GM23338 (cell line): Measurements from ENCODE around the gene SPOCK2. TPM values are rescaled to one million over a fixed set of nuclear protein-coding genes. Genes with fewer than 3 reads are reported as not detected.

Experiments used
- ATAC-seq: fragments of 200-7000 bp; cut with Tn5 transposase; 3 replicates; pipeline ENCODE4 v1.9.1; 2020
- DNase-seq: peaks from one replicate; pipeline ENCODE4 v3.0.0-alpha.2; 2015; ENCODE audit warnings: low spot score
- H2AFZ ChIP-seq: fragments of 200-600 bp; sonication (generic); 2 replicates; pipeline ENCODE4 v1.8.0; 2016; ENCODE audit warnings: antibody characterized with exemption, mild to moderate bottlenecking, moderate library complexity
- H3F3A ChIP-seq: fragments of 200-600 bp; sonication (generic); replicated peaks from 2 replicates; pipeline ENCODE4 v1.8.0; 2017; ENCODE audit warnings: antibody characterized with exemption, mixed run types, low read depth
- H3K27ac ChIP-seq: fragments of 200-600 bp; sonication (generic); 2 replicates; pipeline ENCODE4 v1.6.1; 2016; ENCODE audit warnings: low read depth
- H3K27me3 ChIP-seq: fragments of 200-600 bp; sonication (generic); 2 replicates; pipeline ENCODE4 v1.8.0; 2016; ENCODE audit warnings: mild to moderate bottlenecking, mixed run types, moderate library complexity; ENCODE audit not compliant: insufficient read depth
- H3K36me3 ChIP-seq: fragments of 200-600 bp; sonication (generic); 2 replicates; pipeline ENCODE4 v1.8.0; 2016; ENCODE audit warnings: mild to moderate bottlenecking; ENCODE audit not compliant: insufficient read depth
- H3K4me1 ChIP-seq: fragments of 200-600 bp; sonication (generic); 2 replicates; pipeline ENCODE4 v1.8.0; 2016; ENCODE audit warnings: mild to moderate bottlenecking, moderate library complexity; ENCODE audit not compliant: insufficient read depth
- H3K4me2 ChIP-seq: fragments of 200-600 bp; sonication (generic); 2 replicates; pipeline ENCODE4 v1.7.1; 2017; ENCODE audit warnings: mixed run types
- H3K4me3 ChIP-seq: fragments of 200-600 bp; sonication (generic); 2 replicates; pipeline ENCODE4 v1.6.1; 2016; ENCODE audit warnings: mixed run types
- H3K79me2 ChIP-seq: fragments of 200-600 bp; sonication (generic); replicated peaks from 2 replicates; pipeline ENCODE4 v1.8.0; 2017; ENCODE audit warnings: mild to moderate bottlenecking; ENCODE audit not compliant: insufficient read depth
- H3K9me2 ChIP-seq: fragments of 200-600 bp; sonication (generic); 2 replicates; pipeline ENCODE4 v1.8.0; 2017; ENCODE audit not compliant: insufficient read depth
- H4K20me1 ChIP-seq: fragments of 200-600 bp; sonication (generic); replicated peaks from 2 replicates; pipeline ENCODE4 v1.8.0; 2017; ENCODE audit warnings: mild to moderate bottlenecking; ENCODE audit not compliant: insufficient read depth
- H3K27ac Mint-ChIP-seq: 2 replicates; pipeline ENCODE4 v1.8.0; 2020; ENCODE audit warnings: inconsistent platforms, mild to moderate bottlenecking, moderate library complexity, mixed read lengths
- H3K27me3 Mint-ChIP-seq: 3 replicates; pipeline ENCODE4 v1.8.0; 2022; ENCODE audit warnings: low read depth, mild to moderate bottlenecking, moderate library complexity, mixed read lengths, inconsistent platforms; ENCODE audit not compliant: insufficient read depth, poor library complexity
- H3K36me3 Mint-ChIP-seq: 3 replicates; pipeline ENCODE4 v1.8.0; 2021; ENCODE audit warnings: low read depth, mild to moderate bottlenecking, inconsistent platforms, moderate library complexity, mixed read lengths
- H3K4me1 Mint-ChIP-seq: 3 replicates; pipeline ENCODE4 v1.8.0; 2020; ENCODE audit warnings: mild to moderate bottlenecking, inconsistent platforms, mixed read lengths
- H3K4me3 Mint-ChIP-seq: 3 replicates; pipeline ENCODE4 v1.8.0; 2021; ENCODE audit warnings: moderate library complexity, mild to moderate bottlenecking, inconsistent platforms, mixed read lengths
- H3K9me3 Mint-ChIP-seq: 3 replicates; pipeline ENCODE4 v1.8.0; 2020; ENCODE audit warnings: moderate library complexity, mild to moderate bottlenecking, inconsistent platforms, mixed read lengths
- CREB1 ChIP-seq: fragments of 250-450 bp; sonication (Bioruptor Pico); IDR thresholded peaks from 2 replicates; pipeline ENCODE4 v1.5.0; 2020; ENCODE audit warnings: low read depth, mild to moderate bottlenecking, moderate library complexity
- CTCF ChIP-seq, 2 experiments: fragments of 200-600 bp in 1 of 2; sonication (generic) in 1 of 2; conservative IDR thresholded peaks; 2 replicates each; pipeline versions ENCODE4 v1.5.1 to v1.6.1; 2016 to 2017; ENCODE audit warnings: antibody characterized with exemption in 2 of 2, low read depth in 2 of 2, mild to moderate bottlenecking in 2 of 2, moderate library complexity in 1 of 2
- ETS1 ChIP-seq: IDR thresholded peaks from 2 replicates; pipeline ENCODE4 v1.6.1; 2016; ENCODE audit warnings: antibody characterized with exemption
- EZH2 ChIP-seq: fragments of 200-600 bp; sonication (generic); IDR thresholded peaks from one replicate; pipeline ENCODE4 v1.8.0; 2017; ENCODE audit warnings: antibody characterized with exemption, mild to moderate bottlenecking, low read depth; ENCODE audit not compliant: unreplicated experiment
- EZH2phosphoT487 ChIP-seq: fragments of 200-600 bp; sonication (generic); IDR thresholded peaks from one replicate; pipeline ENCODE4 v1.8.1; 2018; ENCODE audit warnings: antibody characterized with exemption; ENCODE audit not compliant: unreplicated experiment
- JUNB ChIP-seq: IDR thresholded peaks from one replicate; pipeline ENCODE4 v1.6.1; 2016; ENCODE audit warnings: antibody characterized with exemption; ENCODE audit not compliant: unreplicated experiment
- NANOG ChIP-seq: IDR thresholded peaks from 2 replicates; pipeline ENCODE4 v1.6.1; 2016; ENCODE audit warnings: antibody characterized with exemption, borderline replicate concordance
- POLR2AphosphoS5 ChIP-seq: IDR thresholded peaks from 2 replicates; pipeline ENCODE4 v1.6.1; 2016; ENCODE audit warnings: antibody characterized with exemption, low read depth
- REST ChIP-seq: IDR thresholded peaks from one replicate; pipeline ENCODE4 v1.6.1; 2018; ENCODE audit warnings: antibody characterized with exemption; ENCODE audit not compliant: unreplicated experiment
- STAT1 ChIP-seq: IDR thresholded peaks from one replicate; pipeline ENCODE4 v1.6.1; 2016; ENCODE audit warnings: antibody characterized with exemption; ENCODE audit not compliant: unreplicated experiment
- ZNF114 ChIP-seq: fragments of 250-450 bp; sonication (Bioruptor Pico); IDR thresholded peaks from 2 replicates; pipeline ENCODE4 v1.5.0; 2020; ENCODE audit warnings: mild to moderate bottlenecking, moderate library complexity
- ZNF331 ChIP-seq: fragments of 250-450 bp; sonication (Bioruptor Pico); IDR thresholded peaks from 2 replicates; pipeline ENCODE4 v1.5.0; 2020; ENCODE audit warnings: low read depth, mild to moderate bottlenecking, moderate library complexity
- ZNF462 ChIP-seq: fragments of 250-450 bp; sonication (Bioruptor Pico); IDR thresholded peaks from 2 replicates; pipeline ENCODE4 v1.5.0; 2020; ENCODE audit warnings: mild to moderate bottlenecking, moderate library complexity
- polyA plus RNA-seq: library from polyadenylated mRNA; unstranded; fragments of >200 nt; fragmentation: Nextera tagmentation; extraction: Ambion mirVana; gene quantifications from 2 replicates; pipeline ENCODE4 v1.2.1, GENCODE V29; 2016
- total RNA-seq: library from RNA; depleted of rRNA; stranded (reverse); fragments of >200 nt; shearing (Covaris generic); gene quantifications from 2 replicates; pipeline ENCODE4 v1.2.3, GENCODE V29; 2014

The SPOCK2 gene
- total and polyA plus RNA-seq, 2 experiments from 2014 or later: 1.3 to 3.6 TPM

GRCh38 chr10:72024596-72024995 lies 63.8 kb downstream of the SPOCK2 start:
- Histone ChIP-seq H3K27ac (no peak overlapping the region), H4K20me1 (no peaks in the 10 kb centered on the region), H2AFZ (no peak overlapping the region), H3K4me3 (no peak overlapping the region), H3K9me2 (no peaks in the 10 kb centered on the region), H3K4me1 (no peaks in the 10 kb centered on the region), H3K79me2 (no peaks in the 10 kb centered on the region), H3K36me3 (no peaks in the 10 kb centered on the region), H3F3A (no peaks in the 10 kb centered on the region), H3K4me2 (no peak overlapping the region), H3K27me3 (no peaks in the 10 kb centered on the region)
- Mint-ChIP-seq H3K4me1 (peaks cover 2% of the 10 kb centered on the region; the same call in 1 of the 3 replicates), H3K27ac (no peak overlapping the region), H3K9me3 (no peaks in the 10 kb centered on the region), H3K27me3 (peaks cover 8% of the 10 kb centered on the region), H3K36me3 (no peaks in the 10 kb centered on the region), H3K4me3 (no peak overlapping the region)
- TF ChIP-seq ETS1: no peak
- no peak for TF ChIP-seq REST
- no peak for TF ChIP-seq ZNF462 (CRISPR knock-in tag)
- TF ChIP-seq ZNF114 (CRISPR knock-in tag): no peak
- no peak for TF ChIP-seq EZH2
- TF ChIP-seq NANOG: no peak
- TF ChIP-seq POLR2AphosphoS5: no peak
- no peak for TF ChIP-seq EZH2phosphoT487
- no peak for TF ChIP-seq JUNB
- TF ChIP-seq ZNF331 (CRISPR knock-in tag): no peak
- TF ChIP-seq CTCF (conservative IDR thresholded peaks at IDR 0.05; ENCODE audit: low read depth in 2 of 2): no peak
- no peak for TF ChIP-seq CREB1 (CRISPR knock-in tag)
- TF ChIP-seq STAT1: no peak
- DNase-seq (no peak), ATAC-seq (no peak)
